HuH-7.5 (cell line): ENCODE data around the gene NOC3L.
"Not testable (repeated sequence)": the region's sequence is repeated elsewhere in the genome, so short reads cannot be mapped to it uniquely, and the experiment has no call there.

Experiments used
- DNase-seq: peaks from one replicate; pipeline ENCODE4 v3.0.0; 2011; ENCODE audit warnings: low spot score

NOC3L gene

GRCh38 chr10:94363251-94363565, 469 bp upstream of the NOC3L start:
- DNase-seq = no peak

DNA sequence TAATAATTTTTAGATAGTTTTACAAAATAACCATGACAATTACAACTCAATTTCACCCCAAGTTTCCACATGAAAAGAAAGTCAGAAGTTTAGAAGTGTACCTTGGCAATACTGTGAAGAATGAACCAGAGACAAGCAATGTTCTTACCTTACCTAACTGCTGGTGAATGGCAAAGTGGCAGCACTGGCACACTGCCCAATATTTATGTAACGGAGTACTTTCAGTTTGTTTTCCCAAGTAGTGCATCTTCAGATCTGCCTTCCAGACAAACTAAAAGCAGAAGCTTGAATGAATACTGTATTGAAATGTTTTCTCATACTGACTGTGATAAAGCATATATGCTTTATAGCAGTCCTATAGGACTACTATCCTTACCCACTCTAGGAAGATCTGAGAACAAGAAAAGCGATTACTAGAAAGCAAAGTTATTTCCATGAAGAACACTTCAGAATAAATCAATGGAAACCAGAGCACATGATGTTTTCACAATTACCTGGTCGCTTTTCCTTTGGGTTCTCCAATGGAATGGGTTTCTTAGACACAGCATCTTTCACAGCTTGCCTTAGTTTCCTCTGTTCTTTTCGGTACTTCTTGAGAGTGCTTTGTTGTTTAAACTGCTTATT, 1.5 kb downstream of the NOC3L start:
- no peak for DNase-seq

GRCh38 chr10:94358480-94358879, 4.3 kb downstream of the NOC3L start:
- DNase-seq = no peak

DNA sequence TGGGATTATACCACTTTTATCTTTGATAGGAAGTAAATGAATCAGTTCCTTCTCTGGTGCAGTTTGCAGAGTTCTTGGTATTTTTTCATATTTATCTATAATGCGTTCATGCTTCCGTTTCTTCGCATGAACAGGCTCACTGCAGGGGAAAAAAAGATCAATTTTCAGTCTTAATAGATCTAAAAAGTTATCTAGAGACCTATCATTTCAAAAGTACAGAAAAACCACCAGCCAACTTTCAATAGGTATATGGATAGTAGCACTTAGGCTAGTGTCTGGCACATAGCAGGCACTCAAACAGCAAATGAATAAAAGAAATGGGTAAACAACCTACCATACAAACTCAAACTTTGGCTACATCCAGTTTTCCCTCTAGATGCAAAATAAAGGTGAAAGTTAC, 5.5 kb downstream of the NOC3L start:
- DNase-seq = no peak

GRCh38 chr10:94355841-94356240, 6.9 kb downstream of the NOC3L start:
- no peak for DNase-seq

DNA sequence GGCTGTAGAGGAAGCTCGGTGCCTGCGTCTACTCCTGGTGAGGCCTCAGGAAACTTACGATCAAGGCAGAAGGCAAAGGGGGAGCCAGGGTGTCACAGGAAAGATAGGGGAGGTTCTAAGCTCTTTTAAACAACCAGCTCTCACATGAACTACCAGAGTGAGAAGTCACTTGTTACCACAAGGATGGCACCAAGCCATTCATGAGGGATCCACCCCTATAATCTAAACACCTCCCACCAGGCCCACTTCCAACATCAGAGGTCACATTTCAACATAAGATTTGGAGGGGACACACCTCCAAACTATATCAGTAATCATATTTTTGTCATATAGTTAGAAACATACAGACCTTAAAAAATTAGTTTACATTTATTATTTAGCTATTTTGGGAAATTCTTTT, 9.4 kb downstream of the NOC3L start:
- DNase-seq = no peak

DNA sequence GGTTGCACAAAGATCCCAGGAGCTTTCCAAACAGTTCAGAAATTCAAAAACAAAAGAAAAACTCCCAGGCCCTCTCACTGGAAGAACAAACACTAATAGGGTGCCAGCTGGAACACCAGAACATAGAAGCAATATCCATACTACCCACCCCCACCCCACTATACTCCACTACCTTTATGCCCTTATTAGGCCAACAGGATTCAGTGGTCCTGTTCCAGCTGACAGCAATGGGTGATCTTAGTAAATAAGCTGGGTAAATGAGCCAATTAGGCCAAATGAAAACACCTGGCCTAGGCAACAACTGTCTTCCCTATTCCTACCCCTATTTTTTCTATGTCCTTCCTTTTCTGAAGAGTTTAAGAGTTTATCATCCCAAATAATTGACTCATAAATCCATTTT, 11.7 kb downstream of the NOC3L start:
- DNase-seq = no peak

- DNase-seq = not testable (repeated sequence)
These were observed 12.2 kb downstream of the NOC3L start for GRCh38 chr10:94350500-94350899.

DNA sequence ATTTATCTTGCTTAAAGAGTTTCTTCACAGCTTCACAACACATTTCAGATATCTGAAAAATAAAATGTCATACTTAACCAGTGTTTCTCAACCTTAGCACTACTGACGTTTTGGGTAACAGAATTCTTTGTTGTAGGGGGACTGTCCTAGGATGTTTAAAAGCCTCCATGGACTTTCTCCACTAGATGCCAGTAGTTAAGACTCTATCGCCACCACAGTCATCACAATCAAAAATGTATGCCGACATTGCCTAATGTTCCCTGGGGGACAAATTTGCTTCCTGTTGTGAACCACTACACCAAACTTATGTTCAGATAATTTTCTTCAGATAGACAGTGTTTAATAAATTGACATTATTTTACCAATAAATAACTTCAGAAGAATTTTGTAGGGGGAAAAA, 13.4 kb downstream of the NOC3L start:
- DNase-seq = no peak

- DNase-seq = no peak
These were observed 18.1 kb downstream of the NOC3L start for GRCh38 chr10:94344522-94345122.

DNA sequence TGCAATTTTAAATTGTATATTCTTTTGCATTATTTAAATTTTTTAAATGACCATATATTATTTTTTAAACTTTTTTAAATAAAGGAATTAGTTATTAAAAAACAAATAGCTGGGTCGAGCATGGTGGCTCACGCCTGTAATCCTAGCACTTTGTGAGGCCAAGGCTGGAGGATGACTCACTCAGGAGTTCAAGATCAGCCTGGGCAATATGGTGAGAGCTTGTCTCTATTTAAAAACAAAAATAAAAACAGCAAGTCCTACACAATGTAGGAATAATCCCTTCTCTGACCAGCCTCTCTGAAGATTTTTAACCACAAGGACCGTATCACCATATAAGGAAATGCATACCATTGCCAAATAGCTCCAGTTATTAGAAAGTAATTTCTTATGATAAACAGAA, 19.6 kb downstream of the NOC3L start:
- no peak for DNase-seq

- DNase-seq = no peak
These were observed 27.9 kb downstream of the NOC3L start for GRCh38 chr10:94334857-94335256.

DNA sequence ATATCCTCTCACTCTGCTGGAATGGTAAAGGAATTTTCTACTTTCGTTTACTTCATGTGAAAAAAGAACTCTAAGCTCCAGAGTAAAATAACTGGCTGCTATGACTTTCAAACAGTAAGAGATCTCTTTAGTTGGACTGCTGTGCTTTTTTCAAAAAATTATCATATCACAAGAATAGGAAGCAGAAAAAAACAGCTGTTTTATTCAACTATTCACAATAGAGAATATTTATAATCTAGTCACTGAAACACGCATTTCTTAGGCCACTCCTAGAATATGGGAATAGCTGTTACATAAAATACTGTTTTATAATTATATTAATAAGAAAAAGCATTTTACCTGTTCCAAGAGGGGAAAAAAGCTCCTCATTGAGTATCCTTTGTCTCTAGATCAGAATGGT, 29.7 kb downstream of the NOC3L start:
- no peak for DNase-seq

DNA sequence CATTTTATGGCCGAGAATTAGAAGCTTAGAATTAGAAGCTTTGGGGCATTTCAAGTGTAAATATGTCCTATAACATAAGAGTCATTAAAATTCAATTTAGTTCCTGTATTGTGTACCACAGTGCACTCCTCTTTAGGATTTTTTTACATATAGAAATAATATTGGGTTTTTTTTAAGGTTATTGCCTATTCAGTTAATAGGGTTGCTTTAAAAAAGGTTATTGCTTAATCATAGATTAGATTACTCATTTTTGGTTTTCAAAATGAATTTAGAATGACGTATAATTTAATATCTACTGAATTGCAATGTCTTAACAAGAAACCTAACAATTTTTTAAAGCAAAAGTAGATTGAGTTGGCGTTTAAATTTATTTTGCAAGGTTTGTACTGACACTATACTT, 34.1 kb downstream of the NOC3L start:
- no peak for DNase-seq

- no peak for DNase-seq
These were observed 35.1 kb downstream of the NOC3L start for GRCh38 chr10:94327649-94328048.

- no peak for DNase-seq
These were observed 38.0 kb downstream of the NOC3L start for GRCh38 chr10:94324609-94325233.

DNA sequence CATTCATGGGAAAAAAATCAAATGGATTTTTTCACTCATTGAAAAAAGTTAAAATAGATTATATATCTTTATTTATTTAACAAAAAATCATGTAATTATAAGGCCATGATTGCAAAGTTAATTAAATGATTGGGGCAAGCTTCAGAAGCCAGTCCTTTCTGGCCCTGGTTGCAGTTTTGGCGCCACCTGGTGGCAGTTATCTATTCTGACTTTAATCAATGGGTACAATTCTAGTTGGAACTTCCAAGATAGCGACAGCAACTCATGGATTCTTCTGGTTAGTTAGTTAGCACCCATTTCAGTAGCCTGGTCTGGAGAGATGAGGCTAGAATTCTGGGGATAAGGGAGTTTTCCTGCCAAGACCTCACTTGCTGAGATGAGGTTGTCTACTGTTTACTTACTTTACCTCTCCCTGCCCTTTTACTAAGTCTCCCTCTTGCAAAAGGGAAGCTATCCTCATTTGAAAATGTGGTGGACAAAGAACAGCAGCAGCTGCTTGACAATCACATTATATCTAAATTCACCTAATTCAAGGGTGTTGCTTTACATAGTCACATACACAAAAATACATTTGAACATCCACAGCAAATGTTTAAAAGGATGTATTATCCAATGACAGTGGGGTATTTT, 42.3 kb downstream of the NOC3L start:
- no peak for DNase-seq

DNA sequence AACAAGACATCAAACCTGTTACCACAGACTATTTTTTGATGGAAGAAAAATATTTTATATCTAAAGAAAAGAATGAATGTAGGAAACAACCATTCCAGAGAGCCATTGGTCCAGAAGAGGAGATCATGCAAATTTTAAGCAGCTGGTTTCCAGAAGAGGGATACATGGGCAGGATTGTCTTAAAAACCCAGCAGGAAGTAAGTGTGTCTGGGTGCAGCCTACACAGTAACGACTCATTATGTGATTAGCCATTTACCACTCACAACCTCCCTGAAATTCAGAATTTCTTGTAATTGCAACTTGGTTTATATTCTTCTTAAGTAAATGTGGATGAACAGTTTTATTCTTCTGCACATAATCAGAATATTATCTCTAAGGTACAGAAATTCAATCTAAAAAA, 46.2 kb downstream of the NOC3L start:
- DNase-seq = no peak

GRCh38 chr10:94315975-94316464, 46.7 kb downstream of the NOC3L start:
- DNase-seq = no peak

GRCh38 chr10:94315024-94315451, 47.7 kb downstream of the NOC3L start:
- no peak for DNase-seq

- DNase-seq = no peak
These were observed 52.4 kb downstream of the NOC3L start for GRCh38 chr10:94310369-94310768.

DNA sequence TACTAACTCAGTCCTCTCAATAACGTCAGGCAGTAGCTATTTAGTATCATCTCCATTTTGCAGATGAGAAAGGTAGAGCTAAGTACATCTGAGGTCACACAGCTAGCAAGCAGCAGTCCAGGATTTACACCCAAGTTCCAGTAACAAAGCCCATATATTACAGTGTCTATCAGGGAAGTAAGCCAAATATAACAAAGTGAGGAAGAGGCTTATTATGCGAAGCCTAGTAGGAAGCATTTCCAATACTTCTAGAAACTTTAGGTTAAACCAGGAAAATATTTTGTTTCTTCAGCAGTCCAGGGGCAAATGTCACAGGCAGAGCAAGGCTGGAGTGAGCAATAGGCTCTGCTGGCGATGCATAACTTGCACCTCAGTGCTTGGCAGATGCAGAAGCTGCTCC, 53.9 kb downstream of the NOC3L start:
- no peak for DNase-seq

- DNase-seq = no peak
These were observed 55.6 kb downstream of the NOC3L start for GRCh38 chr10:94307046-94307615.
